ENCODE measurements around the gene COPB1. TPM values are rescaled to one million over a fixed set of nuclear protein-coding genes. Genes with fewer than 3 reads are reported as not detected.

Gene COPB1
- total RNA-seq, 1 experiment from 2014 or later: 131 TPM

DNA sequence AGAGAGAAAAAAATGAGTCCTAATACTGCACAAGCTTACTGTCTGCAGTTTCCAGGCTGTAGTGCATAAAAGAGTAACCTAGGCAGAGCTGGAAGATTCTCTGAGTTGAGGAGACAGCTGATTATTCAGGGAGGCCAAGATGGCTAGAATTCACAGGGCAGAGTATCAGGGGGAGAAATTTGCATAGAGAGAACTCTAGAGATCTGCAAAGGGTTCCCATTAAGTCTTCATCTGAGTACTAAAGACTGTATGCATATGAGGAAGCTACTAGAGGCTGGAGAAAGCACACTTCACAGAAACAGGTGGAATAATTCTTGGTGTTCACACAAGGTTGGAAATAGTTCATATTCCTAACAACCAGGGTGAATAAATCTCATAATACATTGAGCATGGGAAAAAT, 74.0 kb downstream of the COPB1 start:
- no peak for DNase-seq (ENCODE audit: low read depth)

DNA sequence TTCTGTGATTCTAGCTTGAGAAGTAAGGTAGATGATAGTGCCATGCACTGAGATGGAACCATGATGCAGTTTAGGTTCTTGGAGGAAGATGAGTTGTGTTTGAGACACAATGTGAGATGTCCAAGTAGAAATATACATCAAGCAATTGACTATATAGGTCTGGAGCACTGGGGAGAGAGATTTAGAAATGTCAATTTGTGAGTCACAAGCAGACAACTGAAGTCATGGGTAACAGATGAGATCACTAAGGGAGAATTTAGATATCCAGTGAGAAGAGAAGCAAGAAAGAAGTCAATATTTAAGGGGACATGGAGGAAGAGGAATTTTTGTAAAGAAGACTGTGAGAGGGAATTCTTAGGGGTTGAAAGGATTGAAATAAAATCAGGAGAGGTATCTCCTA, 75.5 kb downstream of the COPB1 start:
- peak; percentile 70 for DNase-seq (ENCODE audit: low read depth)

DNA sequence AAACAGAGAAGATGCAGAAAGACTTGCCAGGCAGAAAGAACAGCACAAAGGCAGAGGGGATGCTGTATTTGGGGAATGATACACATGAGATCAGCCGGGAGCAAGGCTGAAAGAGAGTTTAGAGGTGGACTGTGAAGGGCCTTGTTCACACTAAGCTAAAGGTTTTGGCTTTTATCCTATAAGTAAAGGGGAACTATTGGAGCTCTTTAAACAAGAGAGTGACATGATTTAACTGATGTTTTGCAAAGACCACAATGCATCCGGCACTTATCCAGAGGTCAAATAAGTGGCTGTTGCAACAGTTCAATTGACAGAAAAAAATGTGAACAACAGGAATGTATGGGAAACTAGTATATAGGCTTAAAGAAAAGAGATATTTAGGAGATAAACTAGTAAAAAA, 76.0 kb downstream of the COPB1 start:
- DNase-seq (ENCODE audit: low read depth): peak; percentile 65

DNA sequence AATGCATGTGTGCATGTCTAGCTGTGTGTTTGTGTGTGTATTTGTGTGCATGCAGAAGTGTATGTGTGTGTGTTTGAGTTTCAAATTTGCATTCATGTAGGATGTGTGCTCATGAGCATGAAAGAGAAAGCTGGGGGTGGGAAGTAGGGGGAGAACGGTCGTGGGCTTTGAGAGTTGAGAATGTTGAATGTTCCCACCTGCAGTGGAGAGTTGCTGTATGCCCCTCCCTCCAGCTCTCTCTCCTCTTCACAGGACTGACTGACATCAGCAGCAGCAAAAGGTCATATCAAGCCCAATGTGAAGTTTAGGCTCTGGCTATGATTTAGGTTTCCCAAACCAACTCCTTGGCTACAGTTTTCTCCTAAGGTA, 76.8 kb downstream of the COPB1 start:
- no peak for DNase-seq (ENCODE audit: low read depth)

DNA sequence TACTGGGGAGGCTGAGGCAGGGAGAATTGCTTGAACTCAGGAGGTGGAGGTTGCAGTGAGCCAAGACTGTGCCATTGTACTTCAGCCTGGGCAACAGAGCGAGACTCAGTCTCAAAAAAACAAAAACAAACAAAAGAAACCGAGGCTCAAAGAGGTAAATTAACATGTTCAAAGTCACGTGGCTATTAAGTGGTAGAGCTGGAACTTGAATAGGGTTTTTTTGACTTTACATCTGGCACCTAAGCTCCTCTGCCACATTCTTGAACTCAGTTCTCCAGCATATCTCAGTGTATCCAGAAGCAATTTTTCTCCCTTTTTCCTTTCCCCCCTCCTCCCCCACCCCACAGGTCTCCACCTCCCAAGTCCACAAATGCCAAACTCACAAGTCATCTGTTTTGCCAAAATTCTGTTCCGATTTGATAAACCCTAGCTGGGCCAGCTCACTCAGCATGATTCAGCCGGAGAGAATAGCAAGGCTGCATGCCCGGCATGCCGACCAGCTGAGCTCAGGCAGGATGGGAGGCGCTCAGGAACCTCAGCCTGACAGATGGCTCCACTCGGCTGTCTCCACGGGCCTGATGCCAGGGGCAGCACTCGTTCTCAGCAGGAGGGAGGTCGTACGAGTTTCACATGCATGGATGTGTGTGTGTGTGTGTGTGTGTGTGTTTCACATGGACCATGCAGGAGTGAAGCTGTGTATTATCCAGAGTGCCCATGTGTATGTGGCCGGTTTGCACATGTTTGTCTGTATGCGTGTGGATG, 77.4 kb downstream of the COPB1 start:
- DNase-seq (ENCODE audit: low read depth): peak; percentile 99

DNA sequence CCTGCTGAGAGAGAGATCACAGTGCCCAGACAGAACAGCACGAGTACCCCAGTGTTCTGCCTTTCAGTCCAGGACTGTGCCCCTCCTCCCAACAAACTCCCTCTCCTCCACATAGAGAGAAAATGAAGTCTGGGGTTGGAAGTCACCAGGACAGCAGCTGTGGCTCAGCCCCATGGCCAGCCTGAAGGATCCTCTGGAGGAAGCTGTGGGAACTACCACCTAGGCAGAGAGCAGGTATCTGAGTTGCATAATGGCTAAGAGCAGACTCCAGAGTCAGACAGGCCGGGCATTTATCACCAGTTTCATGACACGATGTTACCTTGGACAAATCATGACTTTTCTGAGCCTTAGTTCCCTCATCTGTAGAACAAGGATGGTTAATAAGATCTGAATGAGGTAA, 79.4 kb downstream of the COPB1 start:
- no peak for DNase-seq (ENCODE audit: low read depth)

DNA sequence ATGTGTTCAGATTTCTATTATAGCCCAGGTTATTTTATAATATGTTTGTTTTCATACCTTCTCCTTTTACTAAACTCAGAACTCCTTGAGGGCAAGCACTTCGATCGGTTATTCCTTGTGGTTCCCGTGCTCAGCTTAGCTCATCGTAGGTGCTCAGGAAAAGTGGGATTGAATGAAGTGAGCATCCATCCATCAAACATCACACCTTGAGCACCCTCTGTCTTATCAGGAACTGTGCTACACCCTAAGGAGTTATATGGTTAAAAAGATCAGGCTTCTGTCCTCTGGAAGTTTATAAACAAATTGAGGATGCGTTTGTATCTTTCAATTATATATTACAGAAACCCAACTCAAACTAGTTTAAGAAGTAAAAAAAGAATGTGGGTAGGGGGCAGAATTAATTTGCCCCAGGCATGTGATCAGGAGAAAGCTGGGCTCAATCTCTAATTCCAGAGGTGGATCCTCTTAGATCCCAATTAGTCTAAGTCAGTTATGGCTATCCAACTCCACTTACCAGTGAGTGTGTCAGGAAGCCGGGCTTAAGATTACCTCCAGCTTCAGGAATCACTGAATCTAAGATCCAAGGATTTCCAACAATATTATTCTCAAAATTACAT, 80.7 kb downstream of the COPB1 start:
- DNase-seq (ENCODE audit: low read depth): peak; percentile 34

DNA sequence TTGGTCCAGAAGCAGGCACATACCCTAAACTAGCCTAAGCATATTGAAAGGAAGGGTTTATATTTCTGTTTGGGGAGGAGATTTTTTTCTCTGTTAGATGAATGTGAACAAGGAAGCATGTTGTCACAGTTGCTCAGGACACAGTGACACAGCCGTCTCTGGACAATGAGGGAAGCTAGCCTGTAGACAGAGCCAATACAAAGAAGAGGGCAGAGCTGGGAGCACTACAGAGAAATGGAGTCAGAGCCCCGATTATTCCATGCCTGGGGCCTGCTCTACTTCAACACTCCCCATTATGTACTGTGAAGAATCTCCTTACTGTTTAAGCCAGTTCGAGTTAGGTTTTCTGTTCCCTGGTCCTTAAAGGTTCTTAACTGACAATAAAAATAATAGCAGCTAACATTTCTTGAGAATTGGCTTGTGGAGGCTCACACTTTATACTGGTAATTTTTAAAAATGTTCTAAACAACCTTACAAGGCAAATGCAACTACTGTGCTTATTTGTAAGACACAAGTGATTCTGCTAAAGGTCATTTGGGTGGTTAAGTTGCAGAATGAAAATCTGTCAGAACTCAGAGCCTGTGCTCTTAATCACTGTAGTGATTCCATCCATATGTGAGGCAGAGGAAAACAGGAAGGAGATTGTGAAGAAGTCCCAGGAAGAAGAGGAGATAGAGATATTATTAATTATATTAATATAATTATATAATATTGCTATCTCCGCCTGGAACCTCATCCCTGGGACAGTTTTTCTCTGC, 81.8 kb downstream of the COPB1 start:
- DNase-seq (ENCODE audit: low read depth): no peak

DNA sequence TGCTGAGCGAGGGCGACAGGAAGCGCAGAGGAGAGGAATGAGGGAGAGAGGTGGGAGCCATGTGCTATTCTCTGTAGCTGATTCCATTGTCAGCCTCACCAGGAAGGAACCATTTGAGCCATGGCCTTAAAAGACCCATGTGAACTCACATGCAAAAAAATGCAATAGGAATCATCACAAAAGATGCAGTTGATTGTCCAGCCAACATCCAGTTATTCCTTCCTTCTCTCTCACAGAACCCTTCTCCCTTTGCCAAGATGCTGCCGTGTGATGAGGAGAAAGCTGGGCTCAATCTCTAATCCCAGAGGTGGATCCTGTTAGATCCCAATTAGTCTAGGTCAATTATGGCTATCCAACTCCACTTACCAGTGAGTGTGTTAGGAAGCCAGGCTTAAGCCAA, 82.4 kb downstream of the COPB1 start:
- DNase-seq (ENCODE audit: low read depth): no peak

DNA sequence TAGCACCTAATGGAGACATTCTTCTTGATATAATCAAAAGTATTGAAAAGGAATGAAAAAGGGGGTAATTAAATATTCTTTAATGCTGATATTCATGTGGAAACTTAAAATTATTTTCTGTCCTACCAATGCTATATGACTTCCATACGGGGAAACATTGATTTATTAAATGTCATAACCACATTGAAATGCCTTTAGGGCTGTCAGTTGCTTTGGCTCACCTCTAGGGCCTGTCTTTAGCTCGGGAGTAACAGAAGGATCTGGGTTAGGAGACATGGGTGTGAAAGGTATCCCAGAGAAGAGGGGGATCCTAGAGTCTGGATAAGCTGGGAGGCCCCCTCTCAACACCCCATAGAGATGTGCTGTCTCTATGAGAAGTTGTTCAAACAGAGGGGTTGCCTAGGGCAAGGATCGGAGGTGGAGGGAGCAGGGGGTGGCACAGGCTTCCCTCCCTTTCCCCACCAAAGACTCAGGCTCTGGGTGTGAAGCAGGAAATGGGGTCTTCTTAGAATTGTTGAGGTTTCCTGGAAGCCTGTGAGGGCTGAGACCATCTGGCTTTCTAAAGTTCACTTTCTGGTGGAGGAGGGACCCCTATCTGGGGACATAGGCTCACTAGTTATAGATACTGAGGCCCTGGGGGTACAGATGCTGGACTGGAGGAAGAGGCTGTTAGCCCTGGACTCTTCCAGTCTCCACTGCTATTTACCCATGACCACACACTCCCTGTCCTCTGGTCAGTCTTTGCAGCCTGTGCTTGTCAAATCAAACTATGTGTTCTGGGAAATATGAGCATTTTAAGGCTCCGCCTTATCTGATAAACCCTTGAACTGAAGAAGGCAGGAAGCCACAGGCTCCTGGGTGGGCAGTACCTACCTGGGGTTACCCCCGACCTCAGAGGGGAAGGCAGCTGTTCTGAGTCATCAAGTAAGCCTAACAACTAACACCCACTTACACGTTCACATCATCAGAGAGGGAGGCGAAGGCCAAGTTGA, 84.8 kb downstream of the COPB1 start:
- DNase-seq (ENCODE audit: low read depth): peak; percentile 59

DNA sequence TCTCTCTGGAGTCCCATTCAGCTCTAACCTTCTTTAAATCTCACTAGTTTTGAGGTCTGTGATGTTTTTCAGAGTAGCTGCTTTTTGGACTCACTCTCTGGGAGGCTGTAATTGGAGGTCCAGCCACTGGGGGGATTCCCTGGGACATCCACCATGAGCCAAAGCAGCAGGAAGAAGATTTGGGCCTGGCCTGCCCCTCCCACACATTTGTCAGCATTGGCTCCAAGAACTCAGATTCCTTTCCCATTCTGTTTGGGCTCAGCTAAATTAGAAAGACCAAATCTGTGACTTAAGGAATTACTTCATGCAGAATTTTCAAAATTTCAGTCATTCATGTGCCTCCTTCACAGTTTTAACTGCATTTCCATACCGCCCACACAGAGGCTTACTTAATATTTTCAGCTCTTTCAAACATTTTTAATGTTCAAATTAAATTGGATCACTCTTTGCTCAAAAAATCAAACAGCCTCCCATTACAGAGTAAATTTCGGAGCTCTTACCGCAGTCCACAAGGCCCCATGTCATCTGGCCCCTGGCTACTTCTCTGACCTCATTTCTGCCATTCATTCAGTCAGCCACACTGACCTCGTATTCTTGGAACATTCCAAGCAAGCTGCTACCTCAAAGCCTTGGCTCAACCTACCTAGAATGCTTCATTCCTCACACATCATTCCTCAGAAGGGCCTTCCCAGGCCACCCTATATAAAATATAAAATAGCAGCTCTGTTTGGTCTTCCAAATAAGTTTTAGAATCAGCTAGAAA, 86.1 kb downstream of the COPB1 start:
- peak; percentile 45 for DNase-seq (ENCODE audit: low read depth)

DNA sequence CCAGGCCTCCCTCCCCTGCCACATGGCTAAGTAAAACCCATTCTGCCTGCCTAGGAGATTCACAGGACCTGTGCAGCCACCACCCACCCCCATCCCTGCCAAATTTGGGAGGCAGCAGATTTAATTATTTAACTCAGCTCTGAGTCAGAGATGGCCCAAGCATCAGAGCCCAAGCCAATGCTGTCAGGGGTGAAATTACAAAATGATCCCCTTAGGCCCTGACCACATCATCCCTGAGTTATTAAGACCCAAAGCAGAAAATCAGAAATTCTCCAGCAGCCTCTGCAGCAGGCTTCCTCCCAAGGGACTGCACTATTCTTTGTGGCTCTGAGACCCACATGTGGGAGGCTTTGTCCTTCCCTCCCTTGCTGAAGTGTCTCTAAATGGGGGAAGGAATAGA, 87.8 kb downstream of the COPB1 start:
- DNase-seq (ENCODE audit: low read depth): peak; percentile 52

DNA sequence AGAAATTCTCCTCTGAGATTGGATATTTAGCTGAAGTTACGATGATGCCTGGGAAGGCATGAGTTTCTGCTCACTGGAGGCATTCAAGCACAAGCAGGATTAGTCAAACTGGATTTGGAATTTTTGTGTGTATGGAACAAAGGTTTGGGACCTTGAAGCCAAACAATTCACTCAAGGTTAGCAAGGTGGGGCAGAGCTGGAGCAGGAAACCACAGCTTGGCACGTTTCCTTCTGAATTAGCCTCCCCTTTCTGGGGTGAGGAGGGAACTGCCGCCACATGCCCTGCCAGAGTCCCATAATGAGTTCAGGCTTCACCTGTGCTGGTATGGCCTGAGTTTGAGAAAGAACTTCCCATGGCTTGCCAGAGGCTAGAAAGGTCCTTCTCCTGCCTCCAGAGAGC, 89.7 kb downstream of the COPB1 start:
- DNase-seq (ENCODE audit: low read depth): peak; percentile 22

DNA sequence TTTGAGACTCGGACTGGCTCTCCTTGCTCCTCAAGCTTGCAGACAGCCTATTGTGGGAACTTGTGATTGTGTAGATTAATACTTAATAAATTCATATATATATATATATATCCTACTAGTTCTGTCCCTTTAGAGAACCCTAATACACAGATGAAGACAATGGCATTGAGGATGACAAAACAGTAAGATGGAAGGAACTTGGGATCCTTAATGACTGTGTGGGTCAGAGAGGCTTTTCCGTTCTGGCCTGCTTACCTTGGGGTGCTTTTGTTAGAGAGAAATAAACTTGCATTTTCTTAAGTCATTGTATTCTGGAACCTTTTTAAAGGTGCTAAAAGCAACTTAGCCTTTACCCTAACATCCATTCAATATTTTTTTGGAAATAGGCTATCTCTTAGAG, 91.0 kb downstream of the COPB1 start:
- no peak for DNase-seq (ENCODE audit: low read depth)

Small RNA genes within 50 kb of the gene (small RNA-seq; reads per million reads assigned to genes)
- not detected for gene RNU7-49P

Other genes with a start within 250 kb of the COPB1 start
- gene RRAS2, start 140.6 kb downstream of the COPB1 start, total RNA-seq (2014; rRNA removed; shearing (Covaris generic)): 80.7 and 93.9 TPM in 2 replicates
- 224 and 233 TPM in 2 replicates for gene PSMA1, start 20.6 kb upstream of the COPB1 start, total RNA-seq (2014; rRNA removed; shearing (Covaris generic))
- not detected in 2 replicates for gene PDE3B, start 144.0 kb upstream of the COPB1 start, total RNA-seq (2014; rRNA removed; shearing (Covaris generic))

Data from HT1080 (cell line).